GM12875 (cell line): Measurements from ENCODE around the gene ODAD4.

ENCODE experiments used
- H3K4me3 ChIP-seq: one replicate; pipeline ENCODE4 v1.5.1; 2011; ENCODE audit warnings: low read depth, low read length, control low read depth
- TF ChIP-seq, protein P1 (sequence below): IDR thresholded peaks from 2 replicates; pipeline ENCODE4 v1.5.1; 2011; ENCODE audit warnings: low read depth, mild to moderate bottlenecking, control low read depth, inconsistent platforms, low read length, moderate library complexity, borderline replicate concordance; ENCODE audit not compliant: insufficient read depth

Gene ODAD4, protein sequence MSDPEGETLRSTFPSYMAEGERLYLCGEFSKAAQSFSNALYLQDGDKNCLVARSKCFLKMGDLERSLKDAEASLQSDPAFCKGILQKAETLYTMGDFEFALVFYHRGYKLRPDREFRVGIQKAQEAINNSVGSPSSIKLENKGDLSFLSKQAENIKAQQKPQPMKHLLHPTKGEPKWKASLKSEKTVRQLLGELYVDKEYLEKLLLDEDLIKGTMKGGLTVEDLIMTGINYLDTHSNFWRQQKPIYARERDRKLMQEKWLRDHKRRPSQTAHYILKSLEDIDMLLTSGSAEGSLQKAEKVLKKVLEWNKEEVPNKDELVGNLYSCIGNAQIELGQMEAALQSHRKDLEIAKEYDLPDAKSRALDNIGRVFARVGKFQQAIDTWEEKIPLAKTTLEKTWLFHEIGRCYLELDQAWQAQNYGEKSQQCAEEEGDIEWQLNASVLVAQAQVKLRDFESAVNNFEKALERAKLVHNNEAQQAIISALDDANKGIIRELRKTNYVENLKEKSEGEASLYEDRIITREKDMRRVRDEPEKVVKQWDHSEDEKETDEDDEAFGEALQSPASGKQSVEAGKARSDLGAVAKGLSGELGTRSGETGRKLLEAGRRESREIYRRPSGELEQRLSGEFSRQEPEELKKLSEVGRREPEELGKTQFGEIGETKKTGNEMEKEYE

DNA sequence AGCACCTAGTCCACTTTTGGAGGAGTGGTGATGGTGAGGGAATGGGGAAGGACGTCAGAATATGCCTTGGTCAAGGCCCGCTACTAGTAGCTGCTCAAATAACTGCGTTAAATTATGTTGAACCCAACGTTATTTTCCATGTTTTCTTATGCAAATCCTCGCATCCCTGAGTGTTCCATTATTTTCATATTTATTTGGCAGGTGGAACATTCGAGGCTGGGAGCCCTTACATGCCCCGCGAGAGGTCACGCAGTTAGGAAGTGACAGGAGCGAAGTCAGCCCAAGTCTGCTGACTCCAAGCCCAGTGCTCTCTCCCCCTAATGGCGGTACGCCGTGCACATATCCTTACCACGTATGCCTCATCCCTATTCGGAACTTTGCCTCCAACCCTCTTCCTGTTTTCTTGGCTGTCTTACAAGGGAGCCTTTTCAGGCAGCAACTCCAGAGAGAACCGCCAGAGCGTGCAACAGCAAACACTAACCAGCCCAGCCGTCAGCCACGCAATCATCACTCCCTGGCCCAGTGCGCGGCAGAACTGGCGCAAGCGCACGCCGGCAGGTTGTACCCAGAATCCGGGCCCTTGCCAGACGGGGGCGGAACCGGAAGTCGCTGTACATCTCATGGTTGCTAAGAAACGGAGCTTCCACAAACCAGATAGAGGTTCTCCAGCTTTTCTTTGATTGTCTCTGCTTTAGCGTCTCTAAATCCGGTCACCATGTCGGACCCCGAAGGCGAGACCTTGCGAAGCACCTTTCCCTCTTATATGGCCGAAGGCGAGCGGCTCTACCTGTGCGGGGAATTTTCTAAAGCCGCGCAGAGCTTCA, at the start of gene ODAD4:
Gene ODAD4, plus strand, starts transcription at position 609 of the 824 bp plus-strand sequence. Its CDS starts 107 bp downstream, at position 716.
- TF ChIP-seq, protein P1, sequence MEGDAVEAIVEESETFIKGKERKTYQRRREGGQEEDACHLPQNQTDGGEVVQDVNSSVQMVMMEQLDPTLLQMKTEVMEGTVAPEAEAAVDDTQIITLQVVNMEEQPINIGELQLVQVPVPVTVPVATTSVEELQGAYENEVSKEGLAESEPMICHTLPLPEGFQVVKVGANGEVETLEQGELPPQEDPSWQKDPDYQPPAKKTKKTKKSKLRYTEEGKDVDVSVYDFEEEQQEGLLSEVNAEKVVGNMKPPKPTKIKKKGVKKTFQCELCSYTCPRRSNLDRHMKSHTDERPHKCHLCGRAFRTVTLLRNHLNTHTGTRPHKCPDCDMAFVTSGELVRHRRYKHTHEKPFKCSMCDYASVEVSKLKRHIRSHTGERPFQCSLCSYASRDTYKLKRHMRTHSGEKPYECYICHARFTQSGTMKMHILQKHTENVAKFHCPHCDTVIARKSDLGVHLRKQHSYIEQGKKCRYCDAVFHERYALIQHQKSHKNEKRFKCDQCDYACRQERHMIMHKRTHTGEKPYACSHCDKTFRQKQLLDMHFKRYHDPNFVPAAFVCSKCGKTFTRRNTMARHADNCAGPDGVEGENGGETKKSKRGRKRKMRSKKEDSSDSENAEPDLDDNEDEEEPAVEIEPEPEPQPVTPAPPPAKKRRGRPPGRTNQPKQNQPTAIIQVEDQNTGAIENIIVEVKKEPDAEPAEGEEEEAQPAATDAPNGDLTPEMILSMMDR: peak; percentile 31; the same call in 1 of the 2 replicates
- peak within 1 kb of the TSS; percentile 83 for H3K4me3 ChIP-seq

DNA sequence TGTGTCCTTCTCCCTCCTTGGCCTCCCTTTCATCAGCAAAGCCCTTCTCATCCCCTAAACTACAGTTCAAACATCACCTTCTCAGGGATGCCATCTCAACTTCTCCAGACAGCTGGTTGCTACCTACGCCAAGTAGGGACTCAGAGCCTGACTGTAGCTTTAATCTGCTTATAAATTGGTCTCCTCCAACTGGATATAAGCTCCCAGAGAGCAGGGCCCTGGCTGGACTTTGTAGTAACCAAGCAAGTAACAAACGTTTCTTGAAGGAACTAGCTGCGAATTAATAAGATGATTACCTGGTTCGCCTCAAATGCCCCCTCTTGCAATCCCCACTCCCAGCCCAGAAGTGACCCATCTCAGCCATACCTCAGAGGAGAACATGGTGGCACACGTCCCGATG, 47.7 kb upstream of the ODAD4 start:
- TF ChIP-seq, protein P1: no peak
- no peak overlapping the region for H3K4me3 ChIP-seq

DNA sequence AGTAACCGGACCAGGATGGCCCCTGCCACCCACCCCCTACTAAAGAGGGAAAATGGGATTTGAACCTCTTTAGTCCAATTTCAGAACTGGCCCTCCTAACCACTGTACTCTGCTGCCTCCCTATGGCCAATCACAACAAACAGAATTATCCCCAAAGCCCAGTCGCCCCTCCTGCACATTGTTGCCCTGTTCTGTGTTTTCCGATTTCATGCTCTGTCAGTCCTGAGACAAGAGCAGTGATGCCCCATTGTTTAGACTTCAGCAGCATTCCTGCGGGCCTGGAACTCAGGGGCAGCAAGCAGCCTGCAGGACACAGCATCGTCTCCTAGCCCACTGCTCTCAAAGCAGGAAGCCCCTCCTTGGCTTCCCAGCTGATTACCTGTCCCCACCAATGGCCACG, 44.7 kb upstream of the ODAD4 start:
- H3K4me3 ChIP-seq: no peak overlapping the region
- TF ChIP-seq, protein P1: no peak

DNA sequence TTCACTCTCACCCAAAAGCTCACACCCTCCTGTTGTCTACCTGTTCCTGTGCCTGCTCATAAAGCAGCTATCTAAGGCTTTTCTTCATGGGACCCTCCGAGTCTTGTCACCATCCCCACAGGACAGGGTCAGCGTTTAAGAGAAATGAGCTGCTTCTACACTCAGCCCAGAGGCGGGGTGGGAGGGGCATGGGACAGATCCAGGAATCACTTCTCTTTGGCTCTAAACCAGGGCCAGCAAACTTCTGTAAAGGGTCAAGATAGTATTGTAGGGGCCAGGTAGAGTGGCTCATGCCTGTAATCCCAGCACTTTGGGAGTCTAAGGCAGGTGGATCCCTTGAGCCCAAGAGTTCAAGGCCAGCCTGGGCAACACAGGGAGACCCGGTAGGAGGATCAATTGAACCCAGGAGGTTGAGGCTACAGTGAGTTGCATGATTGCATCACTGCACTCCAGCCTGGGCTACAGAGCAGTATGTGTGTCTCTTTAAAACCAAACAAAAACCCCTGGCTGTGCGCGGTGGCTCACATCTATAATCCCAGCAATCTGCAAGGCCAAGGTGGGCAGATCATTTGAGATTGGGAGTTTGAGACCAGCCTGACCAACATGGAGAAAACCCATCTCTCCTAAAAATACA, 42.0 kb upstream of the ODAD4 start:
- no peak overlapping the region for H3K4me3 ChIP-seq
- TF ChIP-seq, protein P1: no peak

DNA sequence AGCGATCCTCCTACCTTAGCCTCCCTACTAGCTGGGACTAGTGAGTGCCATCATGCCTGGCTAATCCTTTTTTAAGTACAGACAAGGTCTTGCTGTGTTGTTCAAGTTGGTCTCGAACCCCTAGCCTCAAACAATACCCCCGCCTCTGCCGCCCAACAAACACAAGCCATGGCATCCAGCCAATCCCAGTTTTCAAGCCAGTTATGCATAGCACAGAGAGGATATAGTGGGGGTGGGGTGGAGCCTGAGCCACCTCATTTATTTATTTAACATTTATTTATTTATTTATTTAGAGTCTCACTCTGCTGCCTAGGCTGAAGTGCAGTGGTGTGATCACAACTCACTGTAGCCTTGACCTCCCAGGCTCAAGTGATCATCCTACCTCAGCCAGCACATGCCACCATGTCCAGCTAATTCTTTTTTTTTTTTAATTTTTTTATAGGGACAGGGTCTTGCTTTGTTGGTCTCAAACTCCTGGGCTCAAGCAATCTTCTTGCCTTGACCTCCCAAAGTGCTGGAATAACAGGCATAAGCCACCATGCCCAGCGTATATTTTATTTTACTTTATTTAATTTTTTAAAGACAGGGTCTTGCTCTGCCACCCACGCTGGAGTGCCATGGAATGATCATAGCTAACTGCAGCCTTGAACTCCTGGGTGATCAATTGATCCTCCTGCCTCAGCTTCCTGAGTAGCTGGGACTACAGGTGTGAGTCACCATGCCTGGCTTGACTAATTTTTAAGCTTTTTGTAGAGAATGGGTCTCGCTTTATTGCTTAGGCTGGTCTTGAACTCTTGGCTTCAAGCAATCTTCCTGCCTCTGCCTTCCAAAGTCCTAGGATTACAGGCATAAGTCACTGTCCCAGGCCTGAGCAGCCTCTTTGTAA, 39.0 kb upstream of the ODAD4 start:
- TF ChIP-seq, protein P1: no peak
- no peak overlapping the region for H3K4me3 ChIP-seq

DNA sequence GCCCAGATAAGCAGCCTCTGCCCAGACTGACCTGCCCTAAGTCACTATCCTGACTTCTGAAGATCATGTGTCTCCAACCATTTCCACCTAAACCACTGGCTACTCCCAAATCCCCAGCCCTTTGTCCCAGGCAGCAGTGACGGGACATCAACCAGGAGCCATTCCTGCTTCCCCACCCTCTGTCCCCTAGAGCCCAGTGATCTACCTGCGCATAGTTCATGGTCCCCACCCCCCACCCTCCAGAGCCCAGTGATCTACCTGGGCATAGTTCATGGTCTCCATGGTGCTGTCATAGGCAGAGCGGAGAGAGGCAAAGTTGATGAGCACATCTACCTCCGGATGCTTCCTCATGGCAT, 38.4 kb upstream of the ODAD4 start:
- TF ChIP-seq, protein P1: no peak
- H3K4me3 ChIP-seq: no peak overlapping the region
